Peyer's patch (tissue), 4 donors: ENCODE measurements around the gene PDZD2. TPM values are rescaled to one million over a fixed set of nuclear protein-coding genes. Genes with fewer than 3 reads are reported as not detected.

Source experiments
- DNase-seq, 3 donors: peaks; one replicate each; pipeline ENCODE4 v3.0.0-alpha.2; 2017 to 2019
- H3K27ac ChIP-seq, 4 donors: fragments of 200-600 bp; sonication (generic); one replicate each; pipeline ENCODE4 v1.5.1; 2016 to 2019
- H3K27me3 ChIP-seq, 2 donors: fragments of 200-600 bp; sonication (generic); one replicate each; pipeline ENCODE4 v1.5.1; 2019
- H3K36me3 ChIP-seq, 3 donors: fragments of 200-600 bp; sonication (generic); one replicate each; pipeline ENCODE4 v1.5.1; 2016 to 2019
- H3K4me1 ChIP-seq, 4 donors: fragments of 200-600 bp; sonication (generic); one replicate each; pipeline ENCODE4 v1.5.1; 2016 to 2019
- H3K4me3 ChIP-seq, 4 donors: fragments of 200-600 bp; sonication (generic); 1 replicate in 3 of 4; 2 replicates in 1 of 4; pipeline ENCODE4 v1.5.1; 2016 to 2019; ENCODE audit warnings: mild to moderate bottlenecking in 1 of 4
- H3K9me3 ChIP-seq, 4 donors: fragments of 200-600 bp; sonication (generic); one replicate each; pipeline ENCODE4 v1.5.1; 2016 to 2019; ENCODE audit warnings: mild to moderate bottlenecking in 1 of 4
- CTCF ChIP-seq, 6 experiments: fragments of 450-650 bp in 4 of 6; fragments of 200-600 bp in 2 of 6; sonication (generic) in 1 of 6; IDR thresholded peaks; one replicate each; pipeline ENCODE4 v1.5.1; 2017 to 2019; ENCODE audit warnings: antibody characterized with exemption in 6 of 6, mild to moderate bottlenecking in 3 of 6, moderate library complexity in 1 of 6
- POLR2A ChIP-seq, 2 donors: fragments of 450-650 bp; IDR thresholded peaks; one replicate each; pipeline ENCODE4 v1.5.1; 2017; ENCODE audit warnings: antibody characterized with exemption in 2 of 2, mild to moderate bottlenecking in 2 of 2, moderate library complexity in 2 of 2
- total RNA-seq, 4 donors: library from RNA; depleted of rRNA; stranded (reverse); fragments of >200 nt; gene quantifications; one replicate each; pipeline ENCODE4 v1.1.0, GENCODE V29; 2016

The PDZD2 gene
- total RNA-seq, 4 donors from 2014 or later = 0.53 to 7.4 (median 3.0) TPM

DNA sequence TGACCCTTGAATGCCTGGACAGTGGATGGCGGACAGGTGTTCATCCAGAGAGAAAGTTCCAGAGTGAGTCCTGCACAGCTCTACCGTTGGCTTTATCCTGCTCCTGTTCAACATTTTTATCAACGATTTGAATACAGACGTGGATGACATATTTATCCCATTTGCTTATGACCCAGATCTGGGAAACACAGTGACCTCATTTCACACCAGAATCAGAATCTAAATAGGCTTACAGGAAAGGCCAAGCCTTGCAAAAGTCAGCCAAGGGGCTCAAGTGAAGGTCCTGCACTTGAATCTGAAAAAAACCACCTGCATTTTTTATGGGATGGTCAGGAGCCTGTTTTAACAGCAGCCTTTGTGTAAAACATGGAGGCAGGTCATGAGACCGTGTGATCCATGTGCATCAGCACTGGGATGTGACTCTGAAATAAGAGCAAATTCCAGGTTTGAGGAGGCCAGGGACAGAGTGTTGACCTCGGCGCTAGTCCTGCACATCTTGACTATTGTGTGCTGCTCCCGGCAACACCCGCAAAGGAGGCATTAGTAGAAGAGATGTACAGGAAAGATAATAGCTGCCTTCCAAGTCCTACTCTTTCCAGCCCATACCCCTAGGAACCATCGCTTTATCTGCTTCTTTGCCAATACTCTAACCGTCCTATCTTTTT is 18.5 kb downstream of the PDZD2 start:
- no peak overlapping the region for H3K27ac ChIP-seq
- TF ChIP-seq POLR2A (IDR thresholded peaks at IDR 0.05) (no peak), CTCF (IDR thresholded peaks at IDR 0.05) (no peak)

DNA sequence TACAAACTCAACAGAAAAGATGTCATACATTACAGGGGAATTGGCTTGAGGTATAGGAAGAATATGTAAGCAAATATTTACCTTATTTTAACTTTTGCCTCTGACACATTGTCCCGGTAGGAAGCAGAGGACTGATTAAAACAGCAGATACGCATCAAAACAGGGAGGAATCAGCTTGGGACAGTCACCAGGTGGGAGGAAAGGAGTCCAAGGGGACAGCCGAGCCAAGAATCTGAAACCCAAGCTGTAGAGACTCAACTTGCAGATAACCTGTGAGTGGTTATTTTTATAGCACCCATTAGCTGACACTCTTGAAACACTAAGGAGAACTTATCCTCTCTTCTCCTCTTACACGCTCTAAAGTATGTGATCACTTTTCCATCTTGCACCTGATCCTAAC is 22.3 kb downstream of the PDZD2 start:
- Histone ChIP-seq H3K27ac (no peak overlapping the region), H3K4me3 (no peak overlapping the region), H3K27me3 (no peaks in the 10 kb centered on the region), H3K36me3 (no peaks in the 10 kb centered on the region), H3K9me3 (no peaks in the 10 kb centered on the region), H3K4me1 (no peaks in the 10 kb centered on the region)
- no peak for TF ChIP-seq POLR2A (IDR thresholded peaks at IDR 0.05)
- TF ChIP-seq CTCF (IDR thresholded peaks at IDR 0.05) = no peak
- no peak for DNase-seq

More for the DNA sequence above, 18.5 kb downstream of the PDZD2 start:
- H3K4me3 ChIP-seq = no peak overlapping the region
- no peak for DNase-seq
- no peaks in the 10 kb centered on the region for H3K9me3 ChIP-seq
- no peaks in the 10 kb centered on the region for H3K4me1 ChIP-seq
- no peaks in the 10 kb centered on the region for H3K27me3 ChIP-seq
- H3K36me3 ChIP-seq = no peaks in the 10 kb centered on the region

DNA sequence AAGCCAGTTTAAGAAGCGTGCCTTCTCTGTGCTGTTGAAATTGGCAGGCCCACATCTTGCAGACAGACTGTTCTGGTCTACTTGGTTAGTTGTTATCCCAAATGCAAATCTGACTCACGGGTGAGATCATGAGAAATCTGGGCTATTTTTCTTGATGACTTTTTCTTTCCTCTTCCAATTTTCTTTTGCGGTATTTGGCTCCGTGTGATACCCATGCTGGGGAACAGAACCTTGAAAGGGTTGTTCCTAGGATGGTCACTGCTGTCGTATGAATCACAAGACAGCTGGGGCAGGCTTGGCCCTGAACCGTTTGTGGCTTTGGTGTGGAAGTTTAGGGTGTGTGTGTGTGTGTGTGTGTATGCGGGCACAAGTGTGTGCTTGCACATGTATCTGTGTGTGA is 24.6 kb downstream of the PDZD2 start:
- no peak for DNase-seq
- TF ChIP-seq CTCF (IDR thresholded peaks at IDR 0.05) (no peak), POLR2A (IDR thresholded peaks at IDR 0.05) (no peak)
- Histone ChIP-seq H3K4me1 (no peaks in the 10 kb centered on the region), H3K9me3 (no peaks in the 10 kb centered on the region), H3K4me3 (no peak overlapping the region), H3K27ac (no peak overlapping the region), H3K27me3 (no peaks in the 10 kb centered on the region), H3K36me3 (no peaks in the 10 kb centered on the region)

DNA sequence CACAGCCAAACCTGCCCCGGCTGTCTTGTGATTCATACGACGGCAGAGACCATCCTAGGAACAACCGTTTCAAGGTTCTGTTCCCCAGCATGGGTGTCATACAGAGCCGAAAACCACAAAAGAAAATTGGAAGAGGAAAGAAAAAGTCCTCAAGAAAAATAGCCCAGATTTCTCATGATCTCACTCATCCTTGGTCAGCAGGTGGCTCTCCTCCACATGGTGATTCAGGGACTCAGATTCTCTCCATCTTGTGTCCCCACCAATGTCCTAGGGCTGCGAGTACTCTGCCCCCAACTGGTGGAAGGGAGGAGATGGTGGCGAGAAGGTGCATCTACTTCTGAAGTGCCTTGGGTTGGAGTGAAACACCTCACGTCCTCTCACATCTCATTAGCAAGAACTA is 25.6 kb downstream of the PDZD2 start:
- Histone ChIP-seq H3K9me3 (no peaks in the 10 kb centered on the region), H3K36me3 (no peaks in the 10 kb centered on the region), H3K4me1 (no peaks in the 10 kb centered on the region), H3K27me3 (no peaks in the 10 kb centered on the region), H3K27ac (no peak overlapping the region), H3K4me3 (no peak overlapping the region)
- no peak for DNase-seq
- TF ChIP-seq CTCF (IDR thresholded peaks at IDR 0.05) (peak in 1 of 6 experiments; percentile 9), POLR2A (IDR thresholded peaks at IDR 0.05) (no peak)

GRCh38 chr5:31671339-31671741 is 32.4 kb downstream of the PDZD2 start:
- Histone ChIP-seq H3K27ac (no peak overlapping the region), H3K36me3 (no peaks in the 10 kb centered on the region), H3K4me1 (no peaks in the 10 kb centered on the region), H3K4me3 (no peak overlapping the region), H3K27me3 (no peaks in the 10 kb centered on the region), H3K9me3 (no peaks in the 10 kb centered on the region)
- DNase-seq = no peak
- TF ChIP-seq POLR2A (IDR thresholded peaks at IDR 0.05) (no peak), CTCF (IDR thresholded peaks at IDR 0.05) (no peak)
